Left lobe of liver (tissue), 2 donors: ENCODE results near the gene HDAC7. TPM values are rescaled to one million over a fixed set of nuclear protein-coding genes. Genes with fewer than 3 reads are reported as not detected.

ENCODE experiments used
- ATAC-seq: fragments of 200-7000 bp; cut with Tn5 transposase; one replicate; pipeline ENCODE4 v1.9.1; 2020; ENCODE audit warnings: mild to moderate bottlenecking, moderate library complexity
- DNase-seq: peaks from one replicate; pipeline ENCODE4 v3.0.0-alpha.2; 2020; ENCODE audit warnings: low spot score
- total RNA-seq: library from RNA; stranded (reverse); gene quantifications from one replicate; pipeline ENCODE4 v1.2.1, GENCODE V29; 2021
- donor health status: DM: no; HTN: no; CAD: no; lungs with moderate emphysema.
- donor health status: DM: no; HTN: yes; CAD: no.

Gene HDAC7
- total RNA-seq, 1 donor from 2014 or later = 8.1 TPM

DNA sequence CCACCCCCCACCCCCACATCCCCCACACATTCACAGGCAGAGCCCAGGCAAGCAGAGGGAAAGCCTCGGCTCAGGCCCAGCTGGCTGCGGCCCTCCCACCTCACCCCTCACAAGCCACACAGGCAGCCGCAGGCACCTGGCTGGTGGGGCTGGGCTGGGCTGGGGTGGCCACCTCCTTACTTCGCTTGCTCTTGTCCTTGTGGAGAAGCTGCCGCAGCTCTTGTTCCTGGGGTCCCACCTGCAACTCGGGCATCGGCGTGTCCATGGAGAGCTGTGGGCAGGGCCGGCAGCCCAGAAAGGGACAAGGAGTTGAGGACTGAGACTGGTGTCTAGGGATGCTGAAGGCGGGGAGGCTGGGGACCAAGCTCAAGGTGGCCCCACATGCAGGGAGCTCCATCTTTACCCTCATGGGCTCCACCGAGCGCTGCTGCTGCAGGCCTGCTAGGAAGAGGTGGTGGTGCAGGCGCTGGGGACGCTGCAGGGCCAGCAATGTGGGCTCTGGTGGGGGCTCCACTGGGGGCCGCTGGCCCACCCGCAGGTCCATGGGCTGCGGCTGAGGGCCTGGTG, 21.2 kb downstream of the HDAC7 start:
- DNase-seq (no peak), ATAC-seq (no peak)

GRCh38 chr12:47797441-47797840, 22.3 kb downstream of the HDAC7 start:
- DNase-seq = no peak
- ATAC-seq = peak; percentile 88

DNA sequence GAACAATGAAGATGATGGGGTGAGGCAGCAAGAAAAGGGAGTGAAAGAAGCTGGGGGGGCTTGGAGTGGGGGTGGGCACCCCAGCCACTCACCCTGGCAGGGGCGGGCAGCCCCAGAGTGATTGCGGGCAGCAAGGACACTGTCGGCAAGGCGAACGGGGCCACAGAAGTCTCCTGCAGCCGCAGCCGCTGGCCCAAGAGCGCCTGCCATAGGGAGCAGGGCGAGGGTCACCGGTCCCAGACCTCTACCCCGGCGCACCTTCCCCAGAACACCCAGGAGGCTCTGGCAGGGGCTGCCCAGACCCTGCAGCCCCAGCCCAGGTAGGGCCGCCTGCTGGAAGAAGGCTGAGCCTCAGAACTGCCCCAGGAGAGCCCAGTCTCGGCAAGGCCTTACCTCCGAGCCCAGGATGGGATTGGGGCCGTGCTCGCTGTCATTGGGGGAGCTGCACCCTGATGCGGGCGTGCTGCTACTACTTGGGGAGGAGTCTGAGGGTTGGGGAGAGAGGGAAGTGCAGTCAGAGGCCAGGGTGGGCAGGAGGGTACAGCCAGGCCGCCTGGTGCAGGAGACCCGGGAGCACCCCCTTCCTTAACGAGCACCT, 23.8 kb downstream of the HDAC7 start:
- DNase-seq = no peak
- ATAC-seq = no peak

GRCh38 chr12:47795121-47795813, 24.4 kb downstream of the HDAC7 start:
- DNase-seq = no peak
- ATAC-seq = no peak

DNA sequence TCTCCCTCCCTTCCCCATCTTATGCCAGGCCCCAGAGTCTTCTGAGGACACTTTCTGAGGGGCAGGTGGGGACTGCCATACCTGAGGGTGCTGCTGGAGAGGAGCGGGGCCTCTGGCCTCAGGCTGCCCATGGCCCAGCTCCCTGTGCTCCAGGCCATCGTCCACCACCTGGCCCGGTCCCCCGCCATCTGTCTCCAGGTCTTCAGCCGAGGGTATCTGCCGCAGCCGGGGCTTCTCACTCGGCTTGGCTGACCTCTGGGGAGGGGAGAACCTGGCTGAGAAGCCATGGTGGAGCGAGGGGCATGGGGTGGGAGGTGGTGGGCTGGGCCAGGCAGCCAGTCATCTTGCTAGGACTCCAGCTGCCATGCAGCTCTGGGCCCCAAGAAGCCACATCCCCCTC, 25.0 kb downstream of the HDAC7 start:
- no peak for ATAC-seq
- DNase-seq = no peak

- ATAC-seq (no peak), DNase-seq (no peak)
Measured at GRCh38 chr12:47793015-47793681, 26.6 kb downstream of the HDAC7 start.

- ATAC-seq (no peak), DNase-seq (no peak)
Measured at GRCh38 chr12:47791874-47792273, 27.8 kb downstream of the HDAC7 start.

DNA sequence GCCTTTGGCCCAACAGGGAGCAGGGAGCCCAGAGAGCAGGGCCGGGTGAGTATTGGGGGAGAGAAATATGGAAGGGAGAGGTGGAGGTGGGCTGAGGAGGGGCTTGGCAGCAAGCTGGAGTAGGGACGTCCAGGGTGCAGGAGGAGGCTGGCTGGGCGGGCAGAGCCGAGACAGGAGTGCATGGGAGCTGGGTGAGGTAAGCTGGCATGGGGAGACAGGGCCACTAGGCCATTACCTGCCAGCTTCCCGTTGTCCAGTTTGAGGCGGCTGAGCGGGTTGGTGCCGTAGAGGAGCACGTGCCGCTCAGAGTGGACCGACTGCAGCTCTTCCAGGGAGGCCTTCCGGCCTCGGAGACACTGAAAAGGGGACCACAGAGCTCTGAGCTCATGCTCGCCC, 28.4 kb downstream of the HDAC7 start:
- no peak for DNase-seq
- no peak for ATAC-seq

- DNase-seq (no peak), ATAC-seq (no peak)
Measured at GRCh38 chr12:47790676-47791350, 28.9 kb downstream of the HDAC7 start.

DNA sequence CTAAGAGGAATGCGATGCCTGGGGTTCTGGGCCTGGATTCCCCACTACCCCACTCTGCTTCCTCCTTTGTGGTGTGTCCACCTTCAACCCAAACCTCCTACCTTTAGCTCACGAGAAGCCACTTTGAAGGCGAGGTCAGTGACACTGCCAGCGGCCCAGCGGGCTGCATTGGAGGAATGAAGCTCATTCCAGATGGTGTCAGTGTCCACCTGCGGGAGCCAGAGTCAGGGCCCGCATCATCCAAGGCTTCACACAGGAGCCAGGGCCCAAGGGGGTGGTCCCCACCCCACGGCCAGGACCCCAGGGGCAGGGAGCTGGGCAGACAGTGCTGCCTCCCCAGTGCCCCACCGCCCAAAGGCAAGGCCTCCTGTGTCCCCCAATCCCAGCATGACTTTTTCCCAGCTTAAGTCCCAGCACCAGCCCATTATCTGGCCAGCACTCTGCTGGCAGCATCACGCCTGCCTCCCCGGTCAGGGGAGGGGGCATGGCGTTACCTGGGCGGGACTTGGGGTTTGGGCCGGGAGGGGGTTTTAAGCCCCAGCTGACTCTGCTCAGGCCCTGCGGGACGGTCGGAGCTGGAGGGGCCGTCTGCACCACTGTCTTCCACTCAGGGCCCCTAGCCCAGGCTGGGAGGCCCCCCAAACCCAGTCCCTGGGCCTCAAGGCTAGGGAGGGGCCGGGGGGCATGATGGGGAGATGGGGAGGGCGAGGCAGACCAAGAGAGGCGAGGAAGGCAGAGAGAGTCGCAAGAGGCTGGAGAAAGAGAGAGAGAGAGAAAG, 29.8 kb downstream of the HDAC7 start:
- ATAC-seq = no peak
- no peak for DNase-seq

DNA sequence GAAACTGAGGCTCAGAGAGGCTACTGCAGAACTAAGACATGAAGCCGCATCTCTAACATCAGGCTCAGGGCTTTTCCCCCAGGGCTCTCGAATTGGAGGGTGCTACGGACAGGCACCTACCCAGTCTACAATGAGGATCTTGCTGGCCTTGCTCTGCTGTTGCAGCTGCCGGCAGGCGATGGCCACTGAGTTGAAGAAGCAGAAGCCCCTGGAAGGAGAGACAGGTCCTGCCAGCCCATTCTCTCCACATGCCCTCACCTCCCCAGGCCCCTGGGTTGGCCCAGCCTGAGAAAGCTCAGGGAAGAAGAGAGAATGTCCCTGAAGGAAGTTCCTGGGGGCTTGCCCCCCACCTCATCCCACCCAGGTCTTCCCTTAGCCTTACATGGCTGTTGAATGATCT, 30.6 kb downstream of the HDAC7 start:
- DNase-seq = no peak
- no peak for ATAC-seq

DNA sequence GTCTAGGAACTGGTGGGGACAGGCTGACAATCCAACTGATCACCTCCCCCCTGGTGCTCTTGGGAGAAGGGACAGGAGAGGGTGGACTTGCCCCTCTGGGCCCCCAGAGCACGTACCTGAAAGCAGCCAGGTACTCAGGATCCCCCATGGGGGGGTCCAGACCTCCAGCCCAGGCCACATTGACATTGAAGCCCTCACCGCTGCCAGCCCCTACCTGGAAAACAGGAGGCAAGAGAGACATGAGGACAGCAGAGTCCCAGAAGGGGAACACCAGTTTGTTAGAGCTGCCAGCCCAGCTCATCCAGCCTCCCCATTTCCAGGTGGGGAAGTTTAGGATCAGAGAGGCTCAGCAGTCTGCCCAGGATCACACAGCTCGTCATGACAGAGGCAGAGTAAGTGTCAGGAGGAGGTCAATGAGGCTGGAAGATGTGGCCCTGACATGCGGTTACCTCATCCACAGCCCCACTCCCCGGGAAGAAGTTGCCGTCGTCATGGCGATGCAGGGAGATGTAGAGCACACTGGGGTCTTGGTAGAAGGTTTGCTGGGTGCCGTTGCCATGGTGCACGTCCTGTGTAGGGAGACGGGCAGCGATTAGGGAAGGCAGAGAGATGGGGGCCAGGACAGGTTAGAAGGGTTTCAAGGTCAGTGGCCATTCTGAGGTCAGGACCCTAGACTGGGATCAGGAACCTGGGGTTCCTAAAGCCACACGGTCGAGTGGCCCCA, 31.9 kb downstream of the HDAC7 start:
- DNase-seq = no peak
- ATAC-seq = no peak

DNA sequence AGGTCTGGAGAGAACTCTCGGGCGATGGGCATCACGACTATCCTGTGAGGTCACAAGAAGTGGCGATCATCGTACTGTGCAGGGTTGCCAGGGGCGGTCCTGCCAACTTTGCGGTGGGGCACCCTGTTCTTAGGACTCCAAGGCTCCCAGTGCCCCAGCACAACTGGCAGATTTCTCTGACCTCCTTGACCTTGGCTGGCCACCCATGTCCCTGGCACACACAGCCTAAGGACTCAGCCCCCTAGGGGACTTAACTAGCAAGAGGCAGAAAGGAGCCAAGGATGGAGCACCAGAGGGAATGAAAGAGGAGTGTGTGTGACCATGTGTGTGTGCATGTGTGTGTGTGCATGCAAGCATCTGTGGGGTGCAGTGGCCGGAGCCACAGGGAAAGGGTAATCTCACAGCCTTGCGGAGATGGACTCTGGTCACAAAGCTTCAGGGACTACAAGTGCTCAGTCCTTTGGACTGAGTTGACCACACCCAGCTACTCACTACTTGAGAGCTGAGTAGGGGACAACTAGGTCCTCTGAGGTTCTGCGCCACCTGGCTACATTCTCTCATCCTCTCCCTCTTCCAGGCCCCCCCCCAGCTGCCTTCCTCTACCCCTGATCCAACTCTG, 32.9 kb downstream of the HDAC7 start:
- ATAC-seq = no peak
- no peak for DNase-seq

GRCh38 chr12:47785887-47786661, 33.6 kb downstream of the HDAC7 start:
- no peak for ATAC-seq
- DNase-seq = no peak

GRCh38 chr12:47785036-47785886, 34.4 kb downstream of the HDAC7 start:
- DNase-seq (no peak), ATAC-seq (no peak)

DNA sequence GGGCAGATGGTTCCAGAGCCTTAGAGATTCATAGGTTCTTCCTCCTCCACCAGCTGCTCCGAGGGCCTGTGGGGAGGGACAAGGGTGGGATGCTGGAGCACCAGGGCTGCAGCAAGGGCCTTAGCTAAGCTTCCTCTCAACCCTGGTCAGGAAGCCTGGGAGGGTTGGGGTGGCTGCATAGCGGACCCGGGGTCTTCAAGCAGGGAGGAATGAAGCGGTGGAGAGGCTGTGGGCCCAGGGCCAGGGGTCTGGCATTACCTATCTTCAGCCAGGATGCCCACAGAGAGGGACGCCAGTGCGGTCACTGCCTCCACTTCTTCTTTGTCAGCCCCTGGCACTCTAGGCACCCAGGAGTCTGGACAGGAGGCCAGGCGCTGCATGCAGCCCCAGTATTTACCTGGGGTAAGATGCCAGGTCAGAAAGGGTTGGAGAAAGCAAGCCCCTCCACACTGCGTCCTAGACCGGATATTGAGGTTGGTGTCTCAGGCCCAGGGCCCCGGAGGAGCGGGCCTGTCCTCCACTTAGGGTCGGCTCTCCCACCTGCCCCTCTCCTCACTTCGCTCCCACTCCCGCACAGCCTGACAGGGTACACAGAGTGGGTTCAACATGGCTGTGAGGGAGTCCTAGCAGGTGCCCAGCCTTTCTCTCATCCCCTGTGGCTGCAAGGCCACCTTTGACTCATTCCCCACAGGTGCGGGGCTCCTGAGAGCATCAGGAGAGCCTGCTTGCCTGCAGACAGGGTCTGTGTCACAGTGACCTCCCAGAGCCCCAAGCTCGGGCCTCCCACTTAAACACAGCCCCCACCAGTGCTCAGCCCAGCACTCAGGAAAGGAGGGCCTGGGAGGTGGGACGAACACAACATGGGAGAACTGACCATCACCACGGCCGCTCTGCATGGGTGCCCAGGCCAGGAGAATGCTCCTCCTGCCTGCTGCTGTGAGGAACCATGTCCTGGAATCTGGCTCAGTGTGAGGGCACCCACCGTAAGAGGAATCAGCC, 35.6 kb downstream of the HDAC7 start:
- ATAC-seq (no peak), DNase-seq (no peak)
